HepG2 (cell line): ENCODE results near the gene SAMD14. TPM values are rescaled to one million over a fixed set of nuclear protein-coding genes. Genes with fewer than 3 reads are reported as not detected.

Experiments
- ATAC-seq: fragments of 200-7000 bp; cut with Tn5 transposase; 3 replicates; pipeline ENCODE4 v1.9.1; 2020; ENCODE audit warnings: mild to moderate bottlenecking, moderate library complexity
- BruUV-seq: library from RNA; stranded (reverse); fragments of 400-500 nt; replicated peaks from 2 replicates; lab custom pipeline; 2021; lab: Mats Ljungman, UMichigan
- CTCF ChIA-PET: fragments of 300-600 bp; formaldehyde crosslinking; extraction: SDS; loops from one replicate; lab custom pipeline; 2021; ENCODE audit warnings: low total read pairs, inconsistent platforms, low intra/inter-chr PET ratio; lab: Yijun Ruan, JAX
- POLR2A ChIA-PET: fragments of 350-600 bp; sonication (Branson Sonifier 250); formaldehyde crosslinking; loops from one replicate; lab custom pipeline; 2020; ENCODE audit warnings: antibody characterized with exemption, inconsistent platforms; lab: Yijun Ruan, JAX
- DNase-seq: peaks from one replicate; pipeline ENCODE4 v3.0.0-alpha.2; 2015; ENCODE audit warnings: low spot score
- FAIRE-seq: peaks from 3 replicates; lab custom pipeline; 2011; peaks lifted over from hg19 to GRCh38; lab: Jason Lieb, UNC
- H2AFZ ChIP-seq: one replicate; pipeline ENCODE4 v1.6.1; 2011; ENCODE audit warnings: low read length, inconsistent platforms
- H3K27ac ChIP-seq: fragments of 300-600 bp; 3 replicates; pipeline ENCODE4 v1.8.0; 2011; ENCODE audit warnings: mixed run types, mild to moderate bottlenecking, mixed read lengths, low read length, inconsistent platforms; ENCODE audit not compliant: insufficient read depth; ENCODE audit errors: extremely low read length
- H3K27me3 ChIP-seq, 2 experiments: fragments of 200-600 bp in 1 of 2; 2 replicates in 1 of 2; 3 replicates in 1 of 2; pipeline versions ENCODE4 v1.6.0 to v1.8.0; 2011; ENCODE audit warnings: low read length in 2 of 2, mild to moderate bottlenecking in 2 of 2, moderate library complexity in 2 of 2, inconsistent platforms in 1 of 2; ENCODE audit not compliant: insufficient read depth in 2 of 2, control insufficient read depth in 1 of 2
- H3K36me3 ChIP-seq, 2 experiments: fragments of 200-600 bp in 1 of 2; replicated peaks in 1 of 2; 2 replicates in 1 of 2; 3 replicates in 1 of 2; pipeline versions ENCODE4 v1.5.1 to v1.8.0; 2011; ENCODE audit warnings: low read length in 2 of 2, inconsistent platforms in 1 of 2; ENCODE audit not compliant: insufficient read depth in 2 of 2, control insufficient read depth in 1 of 2
- H3K4me1 ChIP-seq: 2 replicates; pipeline ENCODE4 v1.5.1; 2012; ENCODE audit warnings: low read length, inconsistent platforms; ENCODE audit not compliant: insufficient read depth
- H3K4me2 ChIP-seq: 2 replicates; pipeline ENCODE4 v1.6.0; 2011; ENCODE audit warnings: low read depth, low read length, inconsistent platforms
- H3K4me3 ChIP-seq, 3 experiments: fragments of 200-600 bp in 1 of 3; sonication (generic), shearing (Covaris generic) in 1 of 3; replicated peaks in 1 of 3; 2 replicates each; pipeline ENCODE4 v1.5.1; 2011 to 2016; ENCODE audit warnings: low read length in 3 of 3, inconsistent platforms in 2 of 3, low read depth in 2 of 3, mild to moderate bottlenecking in 2 of 3, control low read depth in 1 of 3, mixed read lengths in 1 of 3; ENCODE audit not compliant: insufficient read depth in 1 of 3
- H3K79me2 ChIP-seq: one replicate; pipeline ENCODE4 v1.6.1; 2011; ENCODE audit warnings: low read length, inconsistent platforms; ENCODE audit not compliant: insufficient read depth
- H3K9ac ChIP-seq: 2 replicates; pipeline ENCODE4 v1.6.0; 2011; ENCODE audit warnings: mild to moderate bottlenecking, low read depth, low read length, inconsistent platforms; ENCODE audit not compliant: insufficient read depth
- H3K9me3 ChIP-seq: 2 replicates; pipeline ENCODE4 v1.5.1; 2012; ENCODE audit warnings: mild to moderate bottlenecking, low read length
- H4K20me1 ChIP-seq: 2 replicates; pipeline ENCODE4 v1.6.0; 2011; ENCODE audit warnings: inconsistent platforms, mild to moderate bottlenecking, low read length, moderate library complexity; ENCODE audit not compliant: insufficient read depth
- SETDB1 ChIP-seq: sonication (generic); formaldehyde crosslinking; IDR thresholded peaks from 2 replicates; pipeline ENCODE4 v1.5.1; 2020; ENCODE audit warnings: missing genetic modification reagents, mild to moderate bottlenecking, borderline replicate concordance
- U2AF2 ChIP-seq: fragments of 200-400 bp; formaldehyde crosslinking; IDR thresholded peaks from 2 replicates; pipeline ENCODE4 v1.6.1; 2017; ENCODE audit warnings: low read depth, mild to moderate bottlenecking, low read length
- ZNF615 ChIP-seq: sonication (generic); formaldehyde crosslinking; IDR thresholded peaks from 2 replicates; pipeline ENCODE4 v1.5.0; 2020; ENCODE audit warnings: mild to moderate bottlenecking, missing genetic modification reagents, borderline replicate concordance
- ZNF747 ChIP-seq: sonication (generic); formaldehyde crosslinking; IDR thresholded peaks from 2 replicates; pipeline ENCODE4 v1.8.1; 2023; ENCODE audit warnings: missing genetic modification reagents, mild to moderate bottlenecking, borderline replicate concordance
- WGBS: methylation state at CpG from one replicate; pipeline ENCODE4 v1.1.6; 2017; ENCODE audit warnings: low lambda C conversion rate; 5-methylcytosine and 5-hydroxymethylcytosine counted together
- in situ Hi-C: cut with HindIII; loops from 2 replicates; pipeline ENCODE4 v1.10.0; 2017; ENCODE audit warnings: low pct_unique_long_range_greater_than_20kb; ENCODE audit not compliant: extremely low pct_ligation_motif_present
- intact Hi-C: fragments of 100-400 bp; cut with micrococcal nuclease; formaldehyde crosslinking; loops from one replicate; pipeline ENCODE4 v1.10.0; 2022; ENCODE audit not compliant: unreplicated experiment
- polyA plus RNA-seq, 8 experiments: library from polyadenylated mRNA; depleted of rRNA in 3 of 8; stranded (reverse) in 7 of 8; unstranded in 1 of 8; fragments of >200 nt; fragmentation: Illumina TruSeq in 4 of 8; extraction: Trizol in 4 of 8; gene quantifications; 2 replicates each; pipeline versions ENCODE4 v1.2.1 to v1.2.3, GENCODE V29; 2011 to 2016; ENCODE audit warnings: low read depth in 4 of 8, missing spikeins in 1 of 8, mixed read lengths in 1 of 8; ENCODE audit not compliant: insufficient read depth in 1 of 8
- total RNA-seq, 5 experiments: library from RNA; depleted of rRNA; stranded (reverse); fragments of >200 nt; fragmentation: Illumina TruSeq; extraction: Trizol; gene quantifications; 2 replicates each; pipeline ENCODE4 v1.2.3, GENCODE V29; 2016; ENCODE audit warnings: low read depth in 1 of 5
- TF ChIP-seq, protein P1 (sequence below): sonication (generic); formaldehyde crosslinking; IDR thresholded peaks from 2 replicates; pipeline ENCODE4 v1.8.0; 2022; ENCODE audit warnings: missing genetic modification reagents, mild to moderate bottlenecking, borderline replicate concordance
- TF ChIP-seq, protein P2 (sequence below): sonication (generic); formaldehyde crosslinking; IDR thresholded peaks from 2 replicates; pipeline ENCODE4 v1.5.1; 2020; ENCODE audit warnings: mild to moderate bottlenecking, missing genetic modification reagents, borderline replicate concordance
- TF ChIP-seq, protein P3 (sequence below): sonication (generic); formaldehyde crosslinking; IDR thresholded peaks from 2 replicates; pipeline ENCODE4 v1.4.0; 2020; ENCODE audit warnings: missing genetic modification reagents
- TF ChIP-seq, protein P4 (sequence below), 2 experiments: fragments of 450-650 bp in 1 of 2; sonication (generic) in 1 of 2; formaldehyde crosslinking in 1 of 2; IDR thresholded peaks; 2 replicates each; pipeline versions ENCODE4 v1.6.1 to v1.8.0; 2016 to 2022; ENCODE audit warnings: antibody characterized with exemption in 1 of 2, mild to moderate bottlenecking in 1 of 2, missing genetic modification reagents in 1 of 2

SAMD14 gene
- total and polyA plus RNA-seq, 2 of the 13 experiments (the other 11 are each of a cell fraction or from before 2014, with no cell fraction given), result 0.07 to 0.22 TPM

DNA sequence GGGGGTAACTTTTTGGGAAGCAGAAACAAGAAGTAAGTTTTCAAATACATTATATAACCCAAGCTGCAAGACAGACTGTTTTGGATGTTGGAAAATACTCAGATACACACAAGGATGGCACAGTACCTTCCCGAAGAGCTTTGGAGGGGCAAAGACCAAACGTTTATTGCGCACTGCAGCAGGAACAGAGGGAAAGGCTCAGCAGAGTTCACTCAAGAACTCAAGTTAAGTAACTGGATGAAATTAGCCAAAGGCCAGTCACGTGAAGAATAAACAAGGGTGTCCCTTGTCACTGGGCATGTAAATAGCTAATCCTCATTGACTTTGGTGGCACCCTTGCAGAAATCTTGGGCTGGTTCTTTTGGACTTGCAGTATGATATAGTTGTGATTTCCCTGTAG lies 32.0 kb downstream of the SAMD14 start (continued):
- TF ChIP-seq, protein P1, sequence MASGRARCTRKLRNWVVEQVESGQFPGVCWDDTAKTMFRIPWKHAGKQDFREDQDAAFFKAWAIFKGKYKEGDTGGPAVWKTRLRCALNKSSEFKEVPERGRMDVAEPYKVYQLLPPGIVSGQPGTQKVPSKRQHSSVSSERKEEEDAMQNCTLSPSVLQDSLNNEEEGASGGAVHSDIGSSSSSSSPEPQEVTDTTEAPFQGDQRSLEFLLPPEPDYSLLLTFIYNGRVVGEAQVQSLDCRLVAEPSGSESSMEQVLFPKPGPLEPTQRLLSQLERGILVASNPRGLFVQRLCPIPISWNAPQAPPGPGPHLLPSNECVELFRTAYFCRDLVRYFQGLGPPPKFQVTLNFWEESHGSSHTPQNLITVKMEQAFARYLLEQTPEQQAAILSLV (CRISPR knock-in tag), result no peak
- TF ChIP-seq, protein P2, sequence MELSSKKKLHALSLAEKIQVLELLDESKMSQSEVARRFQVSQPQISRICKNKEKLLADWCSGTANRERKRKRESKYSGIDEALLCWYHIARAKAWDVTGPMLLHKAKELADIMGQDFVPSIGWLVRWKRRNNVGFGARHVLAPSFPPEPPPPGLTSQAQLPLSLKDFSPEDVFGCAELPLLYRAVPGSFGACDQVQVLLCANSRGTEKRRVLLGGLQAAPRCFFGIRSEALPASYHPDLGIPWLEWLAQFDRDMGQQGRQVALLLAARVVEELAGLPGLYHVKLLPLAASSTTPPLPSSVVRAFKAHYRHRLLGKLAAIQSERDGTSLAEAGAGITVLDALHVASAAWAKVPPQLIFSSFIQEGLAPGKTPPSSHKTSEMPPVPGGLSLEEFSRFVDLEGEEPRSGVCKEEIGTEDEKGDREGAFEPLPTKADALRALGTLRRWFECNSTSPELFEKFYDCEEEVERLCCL, result no peak

DNA sequence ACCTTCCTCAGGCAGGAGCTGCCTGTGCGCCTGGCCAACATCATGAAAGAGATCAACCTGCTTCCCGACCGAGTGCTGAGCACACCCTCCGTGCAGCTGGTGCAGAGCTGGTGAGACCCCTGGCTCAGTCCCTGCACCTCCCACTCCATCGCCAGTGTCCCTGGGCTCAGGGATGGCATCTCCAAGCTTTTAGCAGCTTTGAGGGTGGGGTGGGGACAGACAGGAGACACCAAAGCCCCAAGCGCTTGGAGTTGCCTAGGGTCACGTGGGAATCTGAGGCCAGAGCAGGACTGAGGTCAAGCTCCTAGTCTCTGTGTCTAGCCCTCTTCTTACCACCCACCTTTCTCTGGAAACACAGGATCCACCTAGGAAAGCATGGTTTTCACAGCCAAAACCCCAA lies 32.5 kb downstream of the SAMD14 start:
- H3K4me2 ChIP-seq, result no peak overlapping the region
- ChIA-PET CTCF (no interaction called here), POLR2A (interaction anchor here (1.2 kb wide), 1 partner anchor 26 kb away, joined by 3 read pairs; no protein-coding TSS in a partner anchor)
- BruUV-seq, result no TSS peak
- peaks cover 45% of the 10 kb centered on the region for H3K4me1 ChIP-seq
- ATAC-seq (no peak), DNase-seq (no peak), FAIRE-seq (no peak)
- peaks cover 6% of the 10 kb centered on the region for H3K79me2 ChIP-seq
- H3K27me3 ChIP-seq, result peaks cover 0 to 5% of the 10 kb centered on the region in 2 experiments; a peak in 1 of 5 replicates
- no peak overlapping the region for H2AFZ ChIP-seq
- H3K27ac ChIP-seq, result no peak overlapping the region
- intact Hi-C loops, result no loop called here
- peaks cover 0 to 4% of the 10 kb centered on the region in 2 experiments; a peak in 1 of 5 replicates for H3K36me3 ChIP-seq
- no peak overlapping the region for H3K9ac ChIP-seq
- no peak overlapping the region for H3K4me3 ChIP-seq
- no peaks in the 10 kb centered on the region for H3K9me3 ChIP-seq
- 71% methylated on average over 7 of the region's 7 CpGs for WGBS
- in situ Hi-C loops, result no loop called here
- no peaks in the 10 kb centered on the region for H4K20me1 ChIP-seq
- TF ChIP-seq SETDB1 (CRISPR knock-in tag), result no peak
- TF ChIP-seq, protein P3, sequence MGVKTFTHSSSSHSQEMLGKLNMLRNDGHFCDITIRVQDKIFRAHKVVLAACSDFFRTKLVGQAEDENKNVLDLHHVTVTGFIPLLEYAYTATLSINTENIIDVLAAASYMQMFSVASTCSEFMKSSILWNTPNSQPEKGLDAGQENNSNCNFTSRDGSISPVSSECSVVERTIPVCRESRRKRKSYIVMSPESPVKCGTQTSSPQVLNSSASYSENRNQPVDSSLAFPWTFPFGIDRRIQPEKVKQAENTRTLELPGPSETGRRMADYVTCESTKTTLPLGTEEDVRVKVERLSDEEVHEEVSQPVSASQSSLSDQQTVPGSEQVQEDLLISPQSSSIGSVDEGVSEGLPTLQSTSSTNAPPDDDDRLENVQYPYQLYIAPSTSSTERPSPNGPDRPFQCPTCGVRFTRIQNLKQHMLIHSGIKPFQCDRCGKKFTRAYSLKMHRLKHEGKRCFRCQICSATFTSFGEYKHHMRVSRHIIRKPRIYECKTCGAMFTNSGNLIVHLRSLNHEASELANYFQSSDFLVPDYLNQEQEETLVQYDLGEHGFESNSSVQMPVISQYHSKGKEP (CRISPR knock-in tag), result no peak
- no peak for TF ChIP-seq ZNF747
- TF ChIP-seq, protein P4, sequence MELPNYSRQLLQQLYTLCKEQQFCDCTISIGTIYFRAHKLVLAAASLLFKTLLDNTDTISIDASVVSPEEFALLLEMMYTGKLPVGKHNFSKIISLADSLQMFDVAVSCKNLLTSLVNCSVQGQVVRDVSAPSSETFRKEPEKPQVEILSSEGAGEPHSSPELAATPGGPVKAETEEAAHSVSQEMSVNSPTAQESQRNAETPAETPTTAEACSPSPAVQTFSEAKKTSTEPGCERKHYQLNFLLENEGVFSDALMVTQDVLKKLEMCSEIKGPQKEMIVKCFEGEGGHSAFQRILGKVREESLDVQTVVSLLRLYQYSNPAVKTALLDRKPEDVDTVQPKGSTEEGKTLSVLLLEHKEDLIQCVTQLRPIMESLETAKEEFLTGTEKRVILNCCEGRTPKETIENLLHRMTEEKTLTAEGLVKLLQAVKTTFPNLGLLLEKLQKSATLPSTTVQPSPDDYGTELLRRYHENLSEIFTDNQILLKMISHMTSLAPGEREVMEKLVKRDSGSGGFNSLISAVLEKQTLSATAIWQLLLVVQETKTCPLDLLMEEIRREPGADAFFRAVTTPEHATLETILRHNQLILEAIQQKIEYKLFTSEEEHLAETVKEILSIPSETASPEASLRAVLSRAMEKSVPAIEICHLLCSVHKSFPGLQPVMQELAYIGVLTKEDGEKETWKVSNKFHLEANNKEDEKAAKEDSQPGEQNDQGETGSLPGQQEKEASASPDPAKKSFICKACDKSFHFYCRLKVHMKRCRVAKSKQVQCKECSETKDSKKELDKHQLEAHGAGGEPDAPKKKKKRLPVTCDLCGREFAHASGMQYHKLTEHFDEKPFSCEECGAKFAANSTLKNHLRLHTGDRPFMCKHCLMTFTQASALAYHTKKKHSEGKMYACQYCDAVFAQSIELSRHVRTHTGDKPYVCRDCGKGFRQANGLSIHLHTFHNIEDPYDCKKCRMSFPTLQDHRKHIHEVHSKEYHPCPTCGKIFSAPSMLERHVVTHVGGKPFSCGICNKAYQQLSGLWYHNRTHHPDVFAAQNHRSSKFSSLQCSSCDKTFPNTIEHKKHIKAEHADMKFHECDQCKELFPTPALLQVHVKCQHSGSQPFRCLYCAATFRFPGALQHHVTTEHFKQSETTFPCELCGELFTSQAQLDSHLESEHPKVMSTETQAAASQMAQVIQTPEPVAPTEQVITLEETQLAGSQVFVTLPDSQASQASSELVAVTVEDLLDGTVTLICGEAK (IDR thresholded peaks at IDR 0.05), result no peak
- TF ChIP-seq, protein P4 (CRISPR knock-in tag; IDR thresholded peaks at IDR 0.05), result no peak
- no peak for TF ChIP-seq U2AF2
- TF ChIP-seq ZNF615 (CRISPR knock-in tag), result no peak
